Lower leg skin (tissue), 3 donors: ENCODE results near the gene NAPEPLD.
"Not testable (repeated sequence)": the region's sequence is repeated elsewhere in the genome, so short reads cannot be mapped to it uniquely, and the experiment has no call there.

Experiments used
- POLR2A ChIP-seq, 2 donors: fragments of 450-650 bp; IDR thresholded peaks; one replicate each; pipeline ENCODE4 v1.6.1; 2016 to 2017; ENCODE audit warnings: antibody characterized with exemption in 2 of 2, mild to moderate bottlenecking in 1 of 2, moderate library complexity in 1 of 2
- TF ChIP-seq, protein P1 (sequence below), 3 donors: fragments of 450-650 bp; IDR thresholded peaks; one replicate each; pipeline ENCODE4 v1.5.1; 2016; ENCODE audit warnings: antibody characterized with exemption in 3 of 3, mild to moderate bottlenecking in 3 of 3, moderate library complexity in 2 of 3

DNA sequence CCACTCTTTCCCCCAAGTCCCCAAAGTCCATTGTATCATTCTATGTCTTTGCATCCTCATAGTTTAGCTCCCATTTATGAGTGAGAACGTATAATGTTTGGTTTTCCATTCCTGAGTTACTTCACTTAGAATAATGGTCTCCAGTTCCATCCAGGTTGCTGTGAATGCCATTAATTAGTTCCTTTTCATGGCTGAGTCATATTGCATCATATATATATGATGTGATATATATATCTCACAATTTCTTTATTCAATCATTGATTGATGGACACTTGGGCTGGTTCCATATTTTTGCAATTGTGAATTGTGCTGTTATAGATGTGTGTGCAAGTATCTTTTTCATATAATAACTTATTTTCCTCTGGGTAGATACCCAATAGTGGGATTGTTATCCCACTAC, 92.9 kb downstream of the NAPEPLD start:
- TF ChIP-seq, protein P1, sequence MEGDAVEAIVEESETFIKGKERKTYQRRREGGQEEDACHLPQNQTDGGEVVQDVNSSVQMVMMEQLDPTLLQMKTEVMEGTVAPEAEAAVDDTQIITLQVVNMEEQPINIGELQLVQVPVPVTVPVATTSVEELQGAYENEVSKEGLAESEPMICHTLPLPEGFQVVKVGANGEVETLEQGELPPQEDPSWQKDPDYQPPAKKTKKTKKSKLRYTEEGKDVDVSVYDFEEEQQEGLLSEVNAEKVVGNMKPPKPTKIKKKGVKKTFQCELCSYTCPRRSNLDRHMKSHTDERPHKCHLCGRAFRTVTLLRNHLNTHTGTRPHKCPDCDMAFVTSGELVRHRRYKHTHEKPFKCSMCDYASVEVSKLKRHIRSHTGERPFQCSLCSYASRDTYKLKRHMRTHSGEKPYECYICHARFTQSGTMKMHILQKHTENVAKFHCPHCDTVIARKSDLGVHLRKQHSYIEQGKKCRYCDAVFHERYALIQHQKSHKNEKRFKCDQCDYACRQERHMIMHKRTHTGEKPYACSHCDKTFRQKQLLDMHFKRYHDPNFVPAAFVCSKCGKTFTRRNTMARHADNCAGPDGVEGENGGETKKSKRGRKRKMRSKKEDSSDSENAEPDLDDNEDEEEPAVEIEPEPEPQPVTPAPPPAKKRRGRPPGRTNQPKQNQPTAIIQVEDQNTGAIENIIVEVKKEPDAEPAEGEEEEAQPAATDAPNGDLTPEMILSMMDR (IDR thresholded peaks at IDR 0.05): not testable (repeated sequence)
- not testable (repeated sequence) for TF ChIP-seq POLR2A (IDR thresholded peaks at IDR 0.05)
